Activated CD4-positive, alpha-beta T cell treated with anti-CD3 and anti-CD28 coated beads, Interleukin-2, amount 50 U/mL, for 16 hours (primary cell): ENCODE data around the gene TNS3.

Source experiments
- DNase-seq: peaks from one replicate; pipeline ENCODE4 v3.0.0-alpha.2; 2020

Gene TNS3

DNA sequence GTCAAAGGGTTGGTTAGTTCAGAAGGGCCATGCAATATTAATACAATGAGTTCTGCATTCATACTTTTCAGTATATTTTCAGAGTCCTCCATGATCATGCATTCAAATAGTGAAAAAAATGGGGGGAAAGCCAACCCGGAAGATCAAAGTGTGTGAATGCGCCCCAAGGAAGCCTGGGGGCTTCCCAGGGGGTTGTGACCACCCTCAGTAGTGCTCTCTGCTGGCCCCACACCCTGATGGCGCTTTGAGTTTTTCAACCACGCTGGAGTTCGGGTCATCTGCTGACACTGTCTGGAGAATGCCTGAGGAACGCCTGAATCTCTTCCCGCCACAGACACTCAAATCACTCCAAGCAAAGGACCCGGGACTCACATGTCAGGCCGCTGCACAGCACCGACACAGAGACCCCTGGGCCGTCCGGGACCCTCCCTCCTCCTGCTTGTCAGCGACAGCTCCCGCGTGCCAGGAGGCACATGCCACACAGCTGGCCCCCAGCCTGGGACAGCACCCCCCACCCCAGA is 1.0 kb downstream of the TNS3 start:
- no peak for DNase-seq

DNA sequence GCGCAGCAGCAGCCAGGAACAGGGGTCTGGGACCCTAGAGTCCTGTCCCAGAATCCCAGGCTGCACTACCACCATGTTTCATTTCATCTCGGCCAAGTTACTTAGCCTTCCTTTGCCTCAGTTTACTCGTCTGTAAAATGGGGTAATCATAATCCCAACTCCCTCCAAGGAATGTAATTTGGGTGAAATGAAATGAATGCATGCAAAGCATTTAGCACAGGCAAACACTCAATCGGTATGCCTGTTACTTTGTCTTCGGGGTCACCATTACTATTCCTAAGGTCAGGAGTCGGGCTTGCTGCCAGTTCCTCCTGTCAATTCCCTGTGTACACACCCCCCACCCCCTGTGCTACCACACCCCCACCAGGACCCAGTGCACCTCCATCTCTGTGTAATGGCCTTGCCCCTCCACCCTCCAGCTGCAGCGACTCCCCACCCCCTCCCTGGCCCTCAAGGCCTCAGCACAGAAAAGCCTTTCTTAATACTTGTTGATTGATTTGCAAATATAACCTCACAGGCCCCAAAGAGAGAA is 1.7 kb downstream of the TNS3 start:
- no peak for DNase-seq

DNA sequence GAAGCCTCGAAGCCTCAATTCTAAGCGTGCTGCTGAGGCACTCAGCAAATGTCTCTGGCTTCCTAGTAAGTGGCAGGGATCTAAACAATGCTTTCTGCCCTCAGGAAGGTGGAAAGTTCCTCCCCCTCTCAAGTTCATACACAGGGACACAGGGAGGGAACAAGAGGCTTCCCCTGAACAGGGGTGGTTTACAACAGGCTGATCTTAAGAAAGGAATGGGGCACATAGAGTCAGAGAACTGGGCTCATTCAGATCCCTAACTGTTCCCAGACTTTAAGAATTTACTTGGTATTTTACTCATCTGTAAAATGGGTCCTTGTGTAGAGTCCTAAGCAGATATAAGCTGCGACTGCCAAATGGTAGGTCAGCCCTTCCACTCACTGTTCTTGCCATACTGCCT is 2.5 kb downstream of the TNS3 start:
- no peak for DNase-seq

DNA sequence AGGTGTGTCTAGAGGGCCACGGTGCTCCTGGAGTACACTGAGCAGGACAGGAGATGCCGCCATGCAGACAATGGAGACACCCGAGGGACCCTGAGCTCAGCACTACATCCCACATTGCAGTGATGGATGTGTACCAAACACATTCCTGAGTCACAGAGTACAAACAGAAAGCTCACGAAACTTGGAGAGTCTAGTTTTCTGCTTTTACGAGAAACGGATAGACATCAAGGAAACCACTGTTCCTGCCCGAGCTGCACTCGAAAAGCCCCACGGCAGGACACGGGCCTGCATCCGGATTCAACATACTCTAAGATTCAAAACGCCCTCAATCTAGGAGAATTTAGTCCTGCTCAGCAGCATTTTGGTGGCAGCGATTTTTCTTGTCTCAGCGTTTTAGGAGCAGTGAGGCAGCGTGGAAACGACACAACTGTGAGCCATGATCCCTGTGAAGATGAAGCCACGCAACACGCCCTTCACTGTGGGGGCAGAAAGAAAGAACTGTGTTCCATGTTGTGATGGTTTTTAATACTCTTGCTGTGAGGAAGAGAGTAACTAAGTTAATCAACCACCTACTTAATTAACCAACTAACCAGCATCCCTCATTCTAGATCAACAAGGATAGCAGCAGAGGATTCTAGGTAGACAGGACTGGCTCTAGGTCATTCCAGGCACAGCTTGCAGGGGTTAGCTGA is 3.2 kb downstream of the TNS3 start:
- no peak for DNase-seq

DNA sequence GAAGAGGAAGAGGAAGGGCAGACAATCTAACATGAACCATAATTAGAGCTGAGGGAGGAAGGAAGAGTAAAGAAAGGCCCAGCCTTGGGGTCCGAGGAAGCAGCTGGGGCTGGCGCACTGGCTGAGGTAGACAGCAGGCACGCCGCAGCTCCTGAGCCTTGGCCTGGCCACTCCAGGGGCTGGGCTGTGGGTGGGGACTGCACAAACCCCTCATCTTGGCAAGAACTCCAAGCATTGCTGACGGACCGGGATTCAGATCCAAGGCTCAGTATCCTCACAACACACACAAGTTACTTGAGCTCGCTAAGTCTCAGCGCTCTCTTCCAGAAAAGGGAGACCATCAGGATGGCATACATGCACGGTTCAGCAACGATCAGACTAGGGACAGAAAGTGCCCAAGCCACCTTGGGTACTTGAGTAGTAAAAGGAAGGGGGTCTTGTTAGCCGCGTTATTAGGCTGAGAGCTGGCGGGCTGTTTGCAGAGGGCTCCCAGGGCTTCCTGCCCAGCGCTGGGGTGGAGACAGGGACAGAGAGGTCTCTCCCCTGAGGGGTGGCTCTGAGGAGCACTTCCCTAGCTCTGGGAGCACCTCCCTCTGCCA is 4.5 kb downstream of the TNS3 start:
- DNase-seq: no peak

DNA sequence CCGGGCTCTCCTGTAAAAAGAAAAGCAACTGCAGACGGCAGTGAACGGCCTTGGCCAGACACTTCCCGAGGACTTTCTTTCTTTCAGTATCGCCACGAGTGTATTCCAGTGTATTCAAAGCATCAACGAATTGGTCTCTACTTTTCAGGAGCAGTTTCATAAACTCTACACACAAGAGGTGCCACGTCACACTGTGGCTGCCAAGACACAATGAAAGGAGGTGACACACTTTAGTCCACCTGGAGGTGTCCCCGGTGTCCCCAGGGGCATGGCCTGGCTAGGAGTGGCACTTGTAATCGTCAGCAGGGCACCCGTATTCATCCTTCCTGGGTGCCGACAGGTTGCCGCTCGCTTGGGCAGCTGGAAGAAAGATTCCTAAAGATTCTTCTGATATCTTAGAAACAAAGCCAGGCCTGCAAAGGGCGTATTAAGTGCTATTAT is 5.0 kb downstream of the TNS3 start:
- DNase-seq: no peak

DNA sequence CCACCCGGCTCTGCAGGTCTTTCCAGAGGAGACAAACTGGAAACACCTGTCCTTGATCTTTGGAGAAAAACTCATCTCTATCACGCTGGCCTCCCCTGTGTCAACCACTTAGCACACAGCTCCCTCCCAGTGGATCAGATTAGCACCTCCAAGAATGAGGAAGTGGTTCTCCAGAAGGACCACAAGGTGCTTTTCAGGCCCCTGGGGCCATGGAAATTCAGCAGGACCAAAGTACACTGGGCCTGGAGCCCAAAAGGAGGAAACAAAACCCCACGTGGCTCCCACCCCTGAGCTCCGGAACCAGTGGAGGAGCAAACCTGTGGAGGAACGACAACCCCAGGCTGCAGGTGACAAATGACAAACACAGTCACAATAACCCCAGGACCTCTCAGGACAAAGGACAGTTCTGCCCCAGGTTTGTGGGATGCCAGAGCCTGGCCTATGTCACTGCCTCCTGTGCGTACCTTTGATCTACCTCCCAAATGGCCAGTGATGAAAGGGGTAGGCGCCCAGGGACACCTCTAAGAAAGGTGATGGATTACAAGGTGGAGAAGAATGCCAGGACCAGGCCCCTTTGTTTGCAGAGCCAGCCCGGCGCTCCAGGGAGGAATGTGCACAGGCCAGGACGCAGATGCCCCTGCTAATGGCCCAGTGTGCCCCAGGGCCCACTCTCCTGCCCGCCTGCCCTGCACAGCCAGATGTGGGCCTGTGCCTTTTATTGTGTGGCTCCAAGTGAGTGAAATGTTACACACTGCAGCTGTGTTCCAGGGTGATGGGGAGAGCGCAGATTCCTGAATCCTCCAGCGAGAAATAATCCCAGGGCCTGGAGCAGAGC is 5.7 kb downstream of the TNS3 start:
- no peak for DNase-seq

DNA sequence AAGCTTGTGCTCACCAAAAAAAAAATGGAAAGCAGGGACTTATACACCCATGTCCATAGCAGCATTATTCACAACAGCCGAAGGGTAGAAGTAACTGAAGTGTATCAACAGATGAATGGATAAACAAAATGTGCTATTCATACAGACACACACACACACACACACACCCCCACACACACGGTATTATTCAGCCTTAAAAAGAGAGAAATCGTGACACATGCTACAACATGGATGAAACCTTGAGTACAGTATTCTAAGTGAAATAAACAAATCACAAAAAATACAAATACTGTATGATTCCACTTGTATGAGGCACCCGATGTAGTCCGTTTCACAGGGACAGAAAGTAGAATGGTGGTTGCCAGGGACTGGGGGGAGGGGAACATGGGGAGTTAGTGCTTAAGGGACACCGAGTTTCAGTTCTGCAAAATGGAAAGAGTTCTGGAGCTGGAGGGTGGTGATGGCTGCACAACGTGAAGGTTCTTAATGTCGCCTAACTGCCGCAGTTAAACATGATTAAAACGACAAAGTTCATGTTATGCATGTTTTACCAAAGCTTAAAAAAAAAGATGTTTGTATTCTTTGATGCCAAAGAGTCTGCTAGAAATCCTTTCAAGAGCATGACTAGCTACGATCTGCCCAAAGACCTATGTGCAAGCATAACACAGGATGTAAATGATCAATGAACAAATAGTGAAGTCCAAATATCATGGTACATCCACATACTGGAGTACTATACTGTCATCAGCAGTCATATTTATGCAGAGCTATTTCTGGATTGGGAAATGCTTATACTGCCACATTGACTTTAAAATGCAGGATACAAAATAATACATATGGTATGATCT is 7.2 kb downstream of the TNS3 start:
- no peak for DNase-seq

DNA sequence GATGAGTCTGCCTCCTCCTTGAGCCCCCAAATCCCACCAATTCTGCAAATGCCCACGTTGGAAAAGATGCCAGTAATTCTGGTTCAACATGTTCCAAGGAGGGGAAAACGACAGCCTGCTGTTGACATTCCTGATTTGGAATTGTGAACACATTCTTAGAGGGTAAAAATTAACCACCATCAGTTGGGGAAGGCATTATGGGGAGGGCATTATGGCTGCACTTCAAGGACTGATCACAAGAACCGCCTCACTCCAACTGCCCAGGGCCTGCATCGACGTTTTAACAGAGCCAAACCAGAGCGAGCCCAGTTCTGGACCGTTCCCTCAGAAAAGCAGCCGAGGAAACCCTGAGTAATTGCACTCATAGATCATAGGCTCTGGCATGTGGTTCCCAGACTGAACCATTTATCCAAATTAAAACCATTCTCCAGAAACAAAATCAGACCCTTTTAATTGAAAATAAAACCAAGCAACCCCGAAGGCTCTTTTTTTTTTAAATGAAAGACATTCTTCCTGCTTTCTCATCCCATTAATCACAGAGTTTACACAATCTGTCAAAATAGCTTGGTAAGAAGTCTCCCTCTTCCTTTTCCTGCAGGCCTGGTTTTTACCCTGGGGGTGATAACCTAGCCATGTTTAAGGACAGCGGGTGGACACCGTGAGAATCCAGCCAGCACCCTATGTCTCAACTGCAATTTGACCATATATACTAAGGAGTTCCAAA is 8.0 kb downstream of the TNS3 start:
- DNase-seq: no peak

DNA sequence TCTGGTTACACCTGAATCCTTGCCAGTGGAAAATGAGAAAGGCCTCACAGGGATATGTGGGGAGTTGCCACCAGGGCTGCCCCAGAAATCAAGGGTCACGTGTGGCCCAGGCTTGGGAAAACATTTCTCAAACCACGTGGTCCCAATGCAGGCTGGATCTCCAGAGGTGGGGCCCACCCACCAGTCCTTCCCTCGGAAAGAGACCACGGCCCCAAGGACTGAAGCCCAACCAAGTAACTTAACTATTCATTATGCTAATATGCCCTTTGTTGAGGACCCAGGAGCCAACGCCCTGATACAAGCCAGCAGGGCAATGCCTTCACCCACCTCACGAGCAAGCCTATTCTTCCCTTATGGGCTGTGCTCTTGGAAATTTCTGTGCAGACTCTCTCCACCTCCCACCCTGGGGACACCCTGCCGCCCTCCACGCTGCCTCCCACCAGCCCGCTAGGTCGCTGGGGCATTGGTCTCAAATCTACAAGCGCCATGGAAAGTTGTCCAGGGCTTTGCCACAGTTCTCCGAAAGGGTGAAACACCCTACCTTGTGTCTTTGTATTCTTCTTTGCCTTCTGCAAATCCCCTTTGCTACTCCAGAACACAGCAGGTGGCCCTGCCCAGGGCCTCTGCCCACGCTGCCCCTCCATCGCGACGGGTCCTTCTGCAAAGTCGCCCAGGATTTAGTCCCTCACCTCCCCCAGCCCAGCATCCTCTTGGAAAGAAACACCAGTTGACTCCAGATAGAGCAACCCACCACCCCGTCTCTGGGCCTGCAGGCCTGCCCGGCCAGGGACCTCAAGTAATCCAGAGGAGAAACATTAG is 8.8 kb downstream of the TNS3 start:
- DNase-seq: no peak

DNA sequence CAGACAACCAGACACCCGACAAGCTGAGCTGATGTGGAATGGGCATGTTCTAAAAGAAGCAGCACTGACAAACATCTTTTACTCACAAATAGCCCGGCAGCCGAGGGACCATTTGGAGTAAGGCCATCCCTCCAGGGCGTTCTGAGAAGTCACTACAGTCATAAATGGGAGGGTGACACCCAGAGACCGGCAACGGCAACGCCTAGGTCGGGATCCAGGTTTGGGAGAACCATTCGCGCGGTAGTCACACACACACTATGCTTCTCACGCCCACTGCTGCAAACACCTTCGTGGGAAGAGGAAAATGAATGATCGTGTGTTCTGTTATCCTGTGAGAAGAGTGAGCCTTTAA is 9.8 kb downstream of the TNS3 start:
- no peak for DNase-seq

DNA sequence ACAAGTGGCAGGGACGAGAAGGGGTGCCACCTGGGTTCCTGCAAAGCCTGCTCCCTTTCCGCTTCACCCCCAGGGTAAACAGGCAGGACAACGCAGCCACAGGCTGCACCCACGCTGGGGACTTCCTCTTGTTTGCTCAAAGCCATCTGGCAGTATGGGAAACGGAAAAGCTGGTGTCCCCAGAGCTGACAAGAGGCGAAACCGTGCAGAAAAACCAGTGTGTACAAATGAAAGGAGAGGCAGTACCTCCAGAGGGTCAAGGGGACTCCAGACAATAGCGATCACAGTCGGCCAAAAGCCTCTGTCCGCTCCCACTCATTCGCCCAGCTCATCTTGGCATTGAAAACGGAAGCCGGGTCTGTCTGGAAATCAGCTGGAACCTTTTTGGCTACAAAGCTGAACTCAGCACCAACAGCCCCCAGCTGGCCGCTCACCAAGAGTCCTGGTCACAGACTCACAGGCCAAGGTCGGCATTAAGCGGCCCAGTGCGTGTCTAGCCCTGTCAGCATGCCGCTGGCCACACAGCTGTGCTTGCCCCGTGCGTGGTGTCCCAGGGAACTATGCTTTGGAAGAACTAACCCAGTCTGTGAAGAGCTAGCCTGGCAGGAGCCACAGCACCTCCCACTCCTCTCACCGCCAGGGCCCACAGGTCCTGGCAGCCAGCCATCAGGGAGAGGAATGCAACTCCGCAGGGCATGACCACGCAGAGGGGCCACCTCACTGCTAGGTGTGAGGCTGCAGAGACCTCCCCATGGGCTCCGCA is 10.4 kb downstream of the TNS3 start:
- DNase-seq: no peak

DNA sequence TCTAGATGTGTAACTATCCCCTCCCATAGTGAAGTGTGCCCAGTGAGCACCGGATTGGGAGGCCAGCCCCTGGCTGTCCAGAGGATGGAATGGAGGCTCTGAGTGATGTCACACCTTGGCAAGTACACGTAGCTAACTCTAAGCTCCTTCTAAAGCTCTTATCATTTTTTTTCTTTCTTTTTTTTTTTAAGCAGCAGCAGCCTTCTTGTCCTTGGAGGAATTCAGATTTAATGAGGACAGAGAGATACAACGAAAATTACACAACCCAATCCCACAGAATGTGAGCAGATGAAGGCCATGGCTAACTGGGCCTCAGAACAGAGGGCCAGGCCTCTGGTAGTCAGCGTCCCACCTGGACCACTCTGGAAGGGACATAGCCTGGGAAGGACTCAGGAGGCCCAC is 11.3 kb downstream of the TNS3 start:
- no peak for DNase-seq

DNA sequence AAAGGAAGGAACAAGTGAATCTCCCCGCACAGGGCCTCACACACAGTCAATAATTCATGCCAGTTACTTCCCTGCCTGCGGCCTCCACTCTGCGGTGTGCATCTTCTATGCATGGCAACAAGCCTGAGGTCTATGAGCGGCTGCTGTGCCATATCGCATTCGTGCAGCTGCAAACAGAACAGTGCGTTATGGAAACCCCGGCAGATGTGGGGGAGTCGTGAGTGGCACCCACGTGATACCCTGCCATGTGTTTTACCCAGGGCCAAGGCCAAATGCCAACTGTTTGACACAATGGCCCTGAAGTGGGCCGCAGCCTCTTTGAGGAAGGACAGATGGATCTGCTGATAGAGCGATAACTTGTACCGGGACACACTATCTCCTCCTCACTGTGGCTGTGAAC is 13.4 kb downstream of the TNS3 start:
- DNase-seq: no peak

DNA sequence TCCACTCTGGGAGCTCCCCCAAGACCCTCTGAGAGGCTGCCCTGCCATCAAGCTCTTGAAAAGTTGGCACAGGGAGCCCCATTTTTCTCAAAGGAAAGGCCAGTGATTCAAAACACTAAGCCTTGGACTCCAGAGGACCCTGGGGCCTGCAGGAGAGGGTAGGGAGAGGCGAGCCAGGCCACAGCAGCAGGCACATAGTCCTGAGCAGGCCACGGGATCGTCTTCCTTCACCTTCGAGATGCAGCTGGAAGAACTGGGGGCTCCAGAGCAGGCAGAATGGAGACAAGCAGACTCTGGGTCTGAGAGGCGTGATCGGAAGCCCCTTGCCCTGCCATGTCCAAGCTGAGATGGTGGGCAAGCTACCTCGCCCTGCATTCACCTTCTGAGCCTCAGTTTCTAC is 13.9 kb downstream of the TNS3 start:
- DNase-seq: no peak

DNA sequence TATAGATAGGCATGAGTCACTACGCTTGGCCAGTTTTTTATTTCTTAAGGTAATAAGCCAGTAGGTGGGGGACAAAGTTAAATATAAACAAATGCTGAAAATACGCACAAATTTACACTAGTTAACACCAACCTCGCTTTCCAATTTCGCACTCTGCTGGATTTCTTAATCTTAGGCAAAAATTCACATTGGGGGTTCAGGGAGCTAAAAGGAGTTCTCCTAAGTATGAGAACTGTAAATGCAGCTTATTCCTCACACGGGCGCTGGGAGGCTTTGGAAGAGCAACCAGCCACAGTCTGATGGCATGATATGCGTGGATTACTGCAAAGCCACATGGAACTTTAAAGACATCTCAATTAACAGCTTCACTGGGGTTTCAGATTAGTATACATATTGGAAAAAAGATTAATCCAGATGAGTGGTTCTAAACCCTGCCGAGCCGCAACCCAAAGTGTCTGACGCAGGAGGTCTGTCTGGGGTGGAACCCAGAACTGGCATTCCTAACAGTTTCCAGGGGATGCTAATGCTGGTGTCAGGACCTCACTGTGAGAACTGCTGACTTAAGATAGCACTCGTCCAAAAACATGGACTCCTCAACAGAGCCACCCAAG is 16.2 kb downstream of the TNS3 start:
- DNase-seq: no peak

DNA sequence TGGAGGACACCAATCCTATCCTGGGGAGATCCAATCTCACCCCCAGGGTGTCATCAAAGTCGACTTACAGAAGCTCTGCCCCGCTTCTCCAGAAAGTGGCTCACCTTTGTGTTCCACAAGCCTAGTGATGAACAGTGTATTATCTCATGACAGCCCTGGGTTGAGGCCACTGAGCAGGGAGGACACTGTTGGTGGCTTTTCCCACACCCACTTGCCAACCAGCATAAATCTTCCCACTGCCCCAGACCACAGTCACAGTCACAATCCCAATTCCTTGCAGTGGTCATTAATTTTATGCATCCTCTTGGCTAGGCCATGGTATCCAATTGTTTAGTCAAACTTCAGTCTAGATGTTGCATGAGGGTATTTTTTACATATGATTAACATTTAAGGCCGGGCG is 18.4 kb downstream of the TNS3 start:
- no peak for DNase-seq

DNA sequence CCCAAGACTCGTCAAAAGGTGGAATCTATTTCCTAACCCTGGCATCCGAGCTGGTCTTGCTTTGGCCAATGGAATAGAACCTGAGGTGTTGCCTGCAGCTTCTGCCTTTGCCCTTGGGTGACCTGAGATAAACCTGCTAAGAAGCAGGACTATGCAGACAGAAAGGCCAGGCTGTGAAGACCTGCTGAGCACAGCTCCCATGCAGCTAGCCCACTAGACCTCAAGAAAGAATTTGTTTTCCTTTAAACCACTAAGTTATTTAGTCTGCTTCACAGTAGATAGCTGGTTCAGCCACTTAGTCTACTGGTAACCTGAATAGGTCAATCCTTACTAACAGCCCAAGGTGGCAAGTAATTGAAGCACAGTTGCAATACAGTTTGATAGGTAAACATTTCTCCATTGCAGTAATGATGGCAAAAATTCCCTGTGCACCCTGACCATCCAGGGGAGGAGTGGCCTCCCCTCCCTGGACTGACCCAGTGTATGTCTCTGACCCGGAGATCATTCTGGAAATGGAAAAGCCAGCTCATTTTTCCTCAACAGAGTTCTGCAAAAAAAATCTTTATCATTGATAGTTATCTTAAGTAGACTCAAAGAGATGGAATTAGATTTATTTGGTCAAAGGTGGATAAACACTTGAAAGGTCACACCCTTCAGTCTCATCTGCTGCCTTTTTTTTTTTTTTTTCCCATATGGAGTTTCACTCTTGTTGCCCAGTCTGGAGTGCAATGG is 20.0 kb downstream of the TNS3 start:
- no peak for DNase-seq
